ENCODE results near the gene DBNL.

Gene DBNL

DNA sequence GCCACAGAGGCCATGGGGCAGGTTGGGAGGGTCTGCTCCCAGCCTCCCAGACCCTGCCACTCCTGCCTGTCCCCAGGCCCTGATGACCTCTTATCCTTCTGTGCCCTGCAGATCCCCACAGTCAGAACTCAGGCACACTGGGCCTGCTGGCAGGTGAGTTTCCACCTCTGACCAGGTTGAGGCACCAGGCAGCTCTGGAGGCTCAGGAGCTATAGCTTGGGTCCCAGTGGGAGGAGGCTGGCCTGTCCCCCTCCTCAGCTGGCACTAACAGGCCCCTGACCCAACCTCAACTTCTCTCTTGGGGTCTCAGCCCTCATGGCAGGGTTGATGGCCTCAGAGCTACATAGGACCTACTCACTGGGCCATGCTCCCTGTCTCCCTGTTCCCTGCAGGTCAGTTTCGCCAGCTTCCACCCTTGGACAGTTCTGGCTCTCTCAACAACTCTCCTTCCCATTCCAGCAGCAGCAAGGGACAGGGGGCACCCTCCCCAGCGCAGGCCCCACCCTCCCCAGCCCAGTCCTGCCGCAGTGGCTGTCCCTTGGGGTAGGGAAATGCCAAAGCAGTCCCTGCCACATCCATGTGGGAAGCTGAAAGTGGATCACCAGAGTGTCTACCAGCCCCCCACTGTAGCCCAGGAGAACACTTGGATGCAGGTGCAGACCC lies 56.9 kb downstream of the DBNL start:
- no peak for DNase-seq

DNA sequence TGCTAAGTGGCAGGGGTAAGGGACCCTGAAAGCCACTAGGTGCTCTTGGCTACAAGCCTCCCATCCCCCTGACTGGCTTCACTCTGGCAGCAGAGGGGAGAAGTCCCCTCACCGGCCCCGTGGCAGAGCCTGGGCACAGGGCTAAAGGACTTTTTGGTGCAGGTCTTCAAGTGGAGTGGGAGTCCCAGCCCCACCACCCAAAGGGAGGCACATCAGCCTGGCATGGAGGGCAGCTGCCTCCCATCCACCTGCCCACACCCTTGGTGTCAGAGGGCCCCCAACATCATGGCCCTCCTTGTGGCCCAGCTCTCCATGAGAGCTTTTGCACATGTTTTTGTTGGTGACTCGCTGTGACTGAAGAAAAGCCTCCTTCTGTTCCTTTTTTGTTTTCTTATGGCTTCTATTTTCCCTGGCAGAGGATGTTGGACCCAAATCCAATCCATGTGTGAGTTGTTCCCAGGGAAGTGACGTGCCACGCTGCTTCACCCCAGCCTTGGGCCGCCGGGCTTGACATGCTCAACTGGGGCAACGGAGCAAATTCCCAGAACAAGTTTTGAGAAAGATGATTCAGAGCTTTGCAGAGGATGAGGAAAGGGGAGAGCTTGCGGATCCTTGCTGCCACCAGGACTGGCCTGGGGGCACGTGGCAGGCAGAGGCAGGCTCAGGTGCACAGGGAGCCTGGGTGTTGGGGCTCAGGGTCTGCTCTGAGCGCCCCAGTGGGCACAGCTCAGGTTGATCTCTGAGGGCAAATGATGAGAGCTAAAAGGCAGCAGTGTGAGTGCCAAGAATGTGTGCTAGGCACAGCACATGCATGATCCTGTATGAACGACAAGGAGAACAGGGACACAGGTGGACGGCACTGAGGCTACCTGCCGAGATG lies 57.7 kb downstream of the DBNL start:
- no peak for DNase-seq

DNA sequence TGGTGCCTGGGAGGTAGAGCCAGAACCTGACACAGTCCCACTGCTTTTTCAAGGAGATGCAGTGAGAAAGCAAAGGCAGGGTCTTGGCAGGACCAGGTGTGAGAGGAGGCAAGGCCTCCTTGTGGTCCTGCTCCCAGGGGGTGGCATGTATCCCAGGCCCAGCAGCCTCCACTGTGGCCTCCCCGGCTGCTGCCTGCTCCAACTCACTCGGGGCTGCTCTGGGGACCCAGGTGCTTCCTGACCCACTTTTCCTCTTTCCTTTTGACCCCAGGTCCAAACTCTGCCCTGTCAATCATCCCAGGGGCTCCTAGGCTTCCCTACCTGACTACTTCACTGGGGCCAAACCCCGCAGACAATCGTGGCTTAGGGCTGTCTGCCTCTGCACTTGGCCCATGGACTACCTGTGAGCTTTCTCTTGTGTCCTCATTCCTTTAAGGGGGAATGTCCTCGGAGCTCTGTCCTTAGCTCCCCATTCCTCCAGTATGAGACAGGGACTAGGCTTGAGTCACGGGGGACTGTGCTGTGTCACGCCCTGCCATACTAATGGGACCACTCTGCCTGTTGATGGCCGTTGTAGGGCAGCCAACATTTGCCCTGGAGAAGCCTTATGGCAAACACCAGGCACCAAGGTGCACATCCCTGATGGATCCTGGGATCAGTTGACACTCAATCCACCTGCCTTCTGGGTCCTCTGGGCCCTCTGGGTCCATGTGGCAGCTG lies 58.5 kb downstream of the DBNL start:
- DNase-seq = no peak

DNA sequence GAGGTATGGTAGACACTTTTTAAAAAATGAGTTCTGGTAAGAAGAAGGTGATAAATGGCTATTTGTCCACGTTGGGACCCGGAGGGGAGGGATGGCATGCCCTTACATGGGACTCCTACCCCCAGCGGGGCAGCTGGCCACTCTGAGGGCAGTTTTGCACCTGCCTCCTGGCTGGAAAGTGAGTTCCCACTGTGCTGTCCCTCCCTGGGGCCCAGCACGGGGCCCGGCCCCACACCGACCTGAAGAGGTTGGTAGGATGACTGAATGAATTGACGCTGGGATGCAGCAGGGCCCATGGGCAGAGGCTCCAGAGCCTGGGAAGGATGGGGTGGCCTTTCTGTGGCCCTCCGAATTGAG lies 59.0 kb downstream of the DBNL start:
- DNase-seq = no peak

DNA sequence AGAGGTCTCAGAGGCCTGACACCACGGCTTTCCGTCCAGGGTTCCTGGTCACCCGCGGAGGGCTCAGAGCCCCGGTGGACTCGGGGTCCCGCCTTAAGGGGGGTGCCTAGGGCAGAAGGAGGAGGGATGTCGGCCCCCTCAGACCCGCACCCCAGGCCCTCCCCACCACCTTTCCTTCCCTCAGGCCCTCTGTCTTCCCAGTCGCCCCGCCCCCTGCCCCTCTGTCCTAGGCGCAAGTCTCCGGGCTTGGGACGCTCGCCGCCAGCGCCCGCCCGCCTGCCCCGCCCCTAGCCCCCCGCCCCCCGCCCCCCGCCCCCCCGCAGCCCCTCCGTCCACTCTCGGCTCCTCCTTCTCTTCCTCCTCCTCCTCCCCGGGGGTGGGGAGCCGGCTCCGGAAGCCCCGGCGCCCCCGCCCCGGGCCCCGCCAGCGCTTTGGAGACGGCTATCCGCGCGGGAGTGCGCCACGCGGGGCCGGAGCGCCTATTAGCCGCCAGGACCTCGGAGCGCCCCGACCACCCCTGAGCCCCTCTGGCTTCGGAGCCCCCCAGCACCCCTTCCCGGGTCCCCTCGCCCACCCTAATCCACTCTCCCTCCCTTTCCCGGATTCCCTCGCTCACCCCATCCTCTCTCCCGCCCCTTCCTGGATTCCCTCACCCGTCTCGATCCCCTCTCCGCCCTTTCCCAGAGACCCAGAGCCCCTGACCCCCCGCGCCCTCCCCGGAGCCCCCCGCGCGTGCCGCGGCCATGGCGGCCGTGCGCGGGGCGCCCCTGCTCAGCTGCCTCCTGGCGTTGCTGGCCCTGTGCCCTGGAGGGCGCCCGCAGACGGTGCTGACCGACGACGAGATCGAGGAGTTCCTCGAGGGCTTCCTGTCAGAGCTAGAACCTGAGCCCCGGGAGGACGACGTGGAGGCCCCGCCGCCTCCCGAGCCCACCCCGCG lies 59.7 kb downstream of the DBNL start, which contains the start of gene AEBP1:
Gene AEBP1, plus strand, starts transcription at position 423 of the 937 bp plus-strand sequence. Its CDS starts 321 bp downstream, at position 744.
- DNase-seq = no peak

DNA sequence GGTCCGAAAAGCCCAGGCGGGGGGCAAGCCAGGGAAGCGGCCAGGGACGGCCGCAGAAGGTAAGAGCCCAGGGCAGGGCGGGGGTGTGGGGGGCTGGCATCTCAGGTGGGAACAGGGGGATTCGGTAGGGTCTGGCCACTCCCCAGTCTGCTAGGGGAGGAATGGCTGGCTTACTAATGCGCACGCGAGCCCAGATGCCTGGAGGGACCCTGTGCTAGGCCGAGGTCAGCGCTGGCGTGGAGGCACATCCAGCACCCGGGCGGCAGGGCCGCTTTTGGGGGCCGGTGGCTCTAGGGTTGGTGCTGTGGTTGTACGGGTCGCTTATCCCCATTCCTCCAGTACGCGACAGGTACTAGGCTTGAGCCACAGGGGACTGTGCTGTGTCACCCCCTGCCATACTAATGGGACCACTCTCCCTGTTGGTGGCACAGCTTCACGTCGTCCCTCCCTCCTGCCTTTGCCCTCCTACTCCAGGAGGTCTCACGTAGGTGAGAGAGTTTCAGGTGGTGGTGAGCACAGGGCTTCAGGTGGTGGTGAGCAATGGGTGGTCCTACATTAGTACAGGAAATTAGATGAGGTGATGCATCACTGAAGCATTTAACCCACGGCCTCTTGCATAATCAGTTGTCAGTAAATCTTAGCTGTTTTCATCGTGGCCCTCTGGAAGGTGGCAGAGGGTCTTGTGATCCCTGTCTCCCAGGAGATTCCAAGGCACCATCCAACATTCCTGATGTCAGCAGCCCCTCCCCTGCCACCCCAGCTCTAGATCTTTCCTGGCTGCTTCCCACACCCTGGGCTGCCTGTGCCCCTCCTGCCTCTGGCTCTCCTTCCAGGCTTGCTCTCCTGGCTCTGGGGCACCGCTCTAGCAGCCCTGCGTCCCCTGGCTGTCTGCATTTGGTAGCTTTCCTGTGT lies 60.6 kb downstream of the DBNL start:
- DNase-seq = no peak

DNA sequence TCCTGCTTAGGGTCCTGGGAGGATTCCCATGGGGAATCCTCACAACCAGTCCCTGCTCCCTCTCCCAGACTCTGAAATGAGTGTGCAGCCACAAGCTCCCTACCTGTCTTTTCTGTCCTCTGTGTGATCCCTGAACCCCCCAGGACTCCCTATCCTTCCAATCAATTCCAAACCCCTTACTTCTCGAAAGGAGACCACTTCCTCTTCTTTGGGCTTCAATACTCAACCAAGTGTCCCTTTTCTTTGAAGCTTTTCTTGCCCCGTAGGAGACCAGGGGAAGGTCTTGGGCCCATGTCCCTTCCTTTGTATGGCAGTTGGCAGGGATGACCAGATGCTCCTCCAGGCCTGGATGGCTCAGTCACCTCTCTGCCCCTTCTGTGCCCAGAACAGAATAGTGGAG lies 61.3 kb downstream of the DBNL start:
- no peak for DNase-seq

DNA sequence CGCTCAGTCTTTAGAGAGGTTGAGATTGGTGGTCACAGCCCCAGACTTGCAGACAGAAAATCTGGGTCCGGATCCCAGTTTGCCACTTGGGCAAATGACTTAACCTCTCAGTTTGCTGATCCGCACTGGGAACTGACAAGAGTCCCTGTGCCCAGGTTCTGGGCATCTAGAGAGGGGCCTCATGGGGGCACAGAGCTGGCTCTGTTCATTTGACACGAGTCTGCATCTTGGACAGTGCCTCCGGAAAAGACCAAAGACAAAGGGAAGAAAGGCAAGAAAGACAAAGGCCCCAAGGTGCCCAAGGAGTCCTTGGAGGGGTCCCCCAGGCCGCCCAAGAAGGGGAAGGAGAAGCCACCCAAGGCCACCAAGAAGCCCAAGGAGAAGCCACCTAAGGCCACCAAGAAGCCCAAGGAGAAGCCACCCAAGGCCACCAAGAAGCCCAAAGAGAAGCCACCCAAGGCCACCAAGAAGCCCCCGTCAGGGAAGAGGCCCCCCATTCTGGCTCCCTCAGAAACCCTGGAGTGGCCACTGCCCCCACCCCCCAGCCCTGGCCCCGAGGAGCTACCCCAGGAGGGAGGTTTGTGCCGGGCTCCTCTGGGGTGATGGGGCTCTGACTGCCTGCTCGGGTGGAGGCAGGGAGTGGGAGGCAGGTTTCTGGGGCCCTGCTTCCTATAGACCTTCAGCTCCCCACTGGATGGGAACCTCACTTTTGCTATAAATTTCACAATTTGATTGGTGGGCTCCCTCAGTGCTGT lies 62.0 kb downstream of the DBNL start:
- DNase-seq = no peak

DNA sequence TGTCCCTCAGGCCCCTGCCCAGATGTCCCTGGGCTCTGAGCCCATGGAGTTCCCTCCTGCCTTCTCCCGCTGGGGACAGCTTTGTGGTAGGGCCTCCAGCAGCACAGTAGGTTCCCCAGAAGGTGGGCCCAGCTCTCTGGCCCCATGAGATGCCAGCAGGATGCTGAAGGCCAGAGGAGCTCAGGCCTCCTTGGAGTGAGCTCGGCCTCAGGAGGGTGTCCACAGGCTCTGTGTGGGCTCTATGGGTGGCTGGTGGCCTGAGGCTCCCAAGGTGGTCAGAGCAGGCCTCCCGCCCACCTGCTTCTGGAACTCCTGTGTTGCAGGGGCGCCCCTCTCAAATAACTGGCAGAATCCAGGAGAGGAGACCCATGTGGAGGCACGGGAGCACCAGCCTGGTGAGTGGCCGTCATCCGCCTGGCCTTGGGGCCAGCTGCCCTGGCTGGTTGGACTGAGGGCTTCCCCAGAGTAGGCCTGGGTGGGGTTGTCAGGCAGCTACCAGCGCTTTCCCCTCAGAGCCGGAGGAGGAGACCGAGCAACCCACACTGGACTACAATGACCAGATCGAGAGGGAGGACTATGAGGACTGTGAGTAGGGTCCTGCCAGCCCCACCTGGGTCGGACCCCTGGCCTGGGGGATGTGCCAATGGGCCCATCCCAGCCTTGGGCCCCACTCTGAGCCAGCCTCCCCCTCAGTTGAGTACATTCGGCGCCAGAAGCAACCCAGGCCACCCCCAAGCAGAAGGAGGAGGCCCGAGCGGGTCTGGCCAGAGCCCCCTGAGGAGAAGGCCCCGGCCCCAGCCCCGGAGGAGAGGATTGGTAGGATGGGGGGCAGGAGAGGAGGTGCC lies 62.8 kb downstream of the DBNL start:
- DNase-seq = no peak

DNA sequence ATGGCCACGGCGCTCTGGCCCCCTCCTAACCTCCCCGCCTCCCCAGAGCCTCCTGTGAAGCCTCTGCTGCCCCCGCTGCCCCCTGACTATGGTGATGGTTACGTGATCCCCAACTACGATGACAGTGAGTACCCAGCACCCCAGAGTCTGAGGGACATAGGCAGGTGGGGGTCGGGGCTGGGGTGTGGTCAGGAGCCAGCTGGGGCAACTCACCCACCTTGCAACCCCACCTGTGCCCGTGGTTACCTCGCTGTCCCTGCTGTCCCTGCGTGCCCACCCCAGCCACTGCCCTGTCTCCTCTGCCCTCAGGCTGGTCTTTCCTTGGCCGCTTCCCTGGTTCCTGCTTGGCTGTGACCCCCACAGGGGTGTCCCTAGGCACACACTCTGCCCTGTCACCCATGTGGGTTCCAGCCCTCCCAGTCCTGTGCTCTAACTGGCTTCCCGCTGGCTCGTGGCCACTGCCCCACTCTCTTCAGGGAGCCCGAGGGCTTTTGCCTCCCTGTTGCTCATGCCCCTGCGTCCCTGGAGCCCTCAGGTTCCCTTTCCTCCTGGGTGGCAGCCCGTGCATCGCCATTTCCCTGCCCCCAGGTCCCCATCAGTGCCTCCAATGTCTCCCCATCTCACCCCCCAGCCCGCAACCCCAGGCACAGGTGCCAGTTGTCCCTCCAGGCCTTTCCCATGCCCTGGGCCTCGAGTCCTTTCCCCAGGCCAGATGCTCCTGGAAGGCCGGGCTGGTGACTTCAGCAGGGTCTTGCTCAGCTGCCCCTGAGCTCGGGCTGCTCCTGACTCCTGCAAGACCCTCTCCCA lies 63.7 kb downstream of the DBNL start:
- DNase-seq = no peak

DNA sequence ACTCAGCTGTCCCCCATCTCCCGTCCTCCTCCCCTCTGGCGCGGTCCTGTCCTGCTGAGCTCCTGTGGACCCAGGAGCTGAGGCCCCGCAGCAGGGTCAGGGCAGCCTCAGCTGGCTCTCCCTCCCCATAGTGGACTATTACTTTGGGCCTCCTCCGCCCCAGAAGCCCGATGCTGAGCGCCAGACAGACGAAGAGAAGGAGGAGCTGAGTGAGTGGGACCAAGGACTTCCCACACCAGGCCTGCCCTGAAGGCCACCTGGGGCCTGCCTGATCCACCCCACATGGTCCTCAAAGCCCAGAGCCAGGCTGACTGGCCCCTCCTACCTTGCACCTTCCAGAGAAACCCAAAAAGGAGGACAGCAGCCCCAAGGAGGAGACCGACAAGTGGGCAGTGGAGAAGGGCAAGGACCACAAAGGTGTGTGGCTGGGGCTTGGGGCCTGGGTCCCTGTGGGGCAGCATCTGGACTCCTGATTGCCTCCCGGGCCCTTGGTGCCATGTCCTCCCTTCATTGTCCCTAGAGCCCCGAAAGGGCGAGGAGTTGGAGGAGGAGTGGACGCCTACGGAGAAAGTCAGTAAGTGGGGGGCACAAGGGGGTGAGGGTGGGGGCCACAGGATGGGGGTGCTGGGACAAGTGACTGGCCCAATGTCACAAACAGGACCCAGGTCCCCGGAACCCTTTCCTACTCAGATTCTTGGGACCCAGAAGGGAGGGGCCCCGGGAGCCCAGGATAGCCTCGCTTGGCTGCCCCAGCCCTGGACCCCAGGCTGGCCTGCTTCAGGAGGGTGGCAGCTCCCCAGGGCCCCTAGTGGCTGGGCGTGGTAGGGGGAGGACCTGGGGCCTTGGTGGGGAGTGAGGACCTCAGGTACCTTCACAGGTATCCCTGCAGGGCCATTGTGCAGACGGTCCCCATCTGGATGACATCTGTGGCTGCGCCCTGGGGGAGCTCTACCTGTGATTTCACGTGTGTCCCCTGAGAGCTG lies 64.6 kb downstream of the DBNL start:
- DNase-seq = peak; percentile 58

DNA sequence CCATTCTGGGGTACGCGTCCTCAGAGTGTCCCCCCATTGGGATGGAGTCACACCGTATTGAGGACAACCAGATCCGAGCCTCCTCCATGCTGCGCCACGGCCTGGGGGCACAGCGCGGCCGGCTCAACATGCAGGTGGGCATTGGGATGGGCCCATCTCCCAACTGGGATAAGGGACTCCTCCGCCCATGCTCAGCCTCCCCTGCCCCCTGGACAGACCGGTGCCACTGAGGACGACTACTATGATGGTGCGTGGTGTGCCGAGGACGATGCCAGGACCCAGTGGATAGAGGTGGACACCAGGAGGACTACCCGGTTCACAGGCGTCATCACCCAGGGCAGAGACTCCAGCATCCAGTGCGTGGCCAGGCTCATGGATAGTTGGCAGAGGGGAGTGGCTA lies 65.5 kb downstream of the DBNL start:
- DNase-seq = no peak

DNA sequence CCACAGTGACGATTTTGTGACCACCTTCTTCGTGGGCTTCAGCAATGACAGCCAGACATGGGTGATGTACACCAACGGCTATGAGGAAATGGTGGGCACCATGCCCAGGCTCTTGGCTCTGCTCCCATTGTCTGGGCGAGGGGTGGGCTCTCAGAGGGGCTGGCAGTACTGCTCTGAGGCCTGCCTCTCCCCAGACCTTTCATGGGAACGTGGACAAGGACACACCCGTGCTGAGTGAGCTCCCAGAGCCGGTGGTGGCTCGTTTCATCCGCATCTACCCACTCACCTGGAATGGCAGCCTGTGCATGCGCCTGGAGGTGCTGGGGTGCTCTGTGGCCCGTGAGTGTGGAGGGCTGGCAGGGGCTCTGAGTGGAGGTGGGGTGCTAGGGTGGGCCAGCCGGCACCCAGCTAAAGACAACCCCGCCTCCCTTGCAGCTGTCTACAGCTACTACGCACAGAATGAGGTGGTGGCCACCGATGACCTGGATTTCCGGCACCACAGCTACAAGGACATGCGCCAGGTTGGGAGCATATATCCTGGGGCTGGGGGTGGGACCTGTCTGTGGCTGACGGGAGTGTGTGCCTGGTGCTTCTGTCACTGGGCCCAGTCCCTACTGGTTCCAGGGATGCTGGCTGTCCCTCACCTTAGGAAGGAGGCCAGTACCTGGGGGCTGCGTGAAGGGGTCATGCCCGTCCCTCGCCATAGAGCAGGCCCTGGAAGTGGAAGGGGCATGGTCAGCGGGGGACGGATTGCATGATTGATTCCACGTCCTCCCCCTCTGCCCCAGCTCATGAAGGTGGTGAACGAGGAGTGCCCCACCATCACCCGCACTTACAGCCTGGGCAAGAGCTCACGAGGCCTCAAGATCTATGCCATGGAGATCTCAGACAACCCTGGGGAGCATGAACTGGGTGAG lies 66.5 kb downstream of the DBNL start:
- no peak for DNase-seq

Measured in 8988T (cell line).